ENCODE measurements around the gene MIA.
"Not testable (repeated sequence)": the region's sequence is repeated elsewhere in the genome, so short reads cannot be mapped to it uniquely, and the experiment has no call there.

The MIA gene

GRCh38 chr19:40808021-40808325, 32.7 kb downstream of the MIA start:
- no peak for DNase-seq (ENCODE audit: low read depth, low spot score)
- TF ChIP-seq CTCF (IDR thresholded peaks at IDR 0.05; ENCODE audit: insufficient read depth, low read length, missing control alignments) = no peak
- H3K4me3 ChIP-seq (ENCODE audit: low read depth, low read length) = no peak overlapping the region
- ChIA-PET CTCF (interaction anchor here (0.8 to 5.6 kb wide), 7 partner anchors 12 to 174 kb away, joined by 3 to 58 read pairs (median 6); partner anchors contain the start of gene RAB4B), POLR2A (no interaction called here)

- DNase-seq (ENCODE audit: low read depth, low spot score) = no peak
- no peak for TF ChIP-seq CTCF (IDR thresholded peaks at IDR 0.05; ENCODE audit: insufficient read depth, low read length, missing control alignments)
- CTCF ChIA-PET = interaction anchor here (0.8 to 5.6 kb wide), 5 partner anchors 11 to 174 kb away, joined by 3 to 58 read pairs (median 3); no protein-coding TSS in a partner anchor
- POLR2A ChIA-PET = no interaction called here
- H3K4me3 ChIP-seq (ENCODE audit: low read depth, low read length) = no peak overlapping the region
Observed at GRCh38 chr19:40808497-40808896, 33.2 kb downstream of the MIA start.

GRCh38 chr19:40809358-40810086, 34.2 kb downstream of the MIA start:
- H3K4me3 ChIP-seq (ENCODE audit: low read depth, low read length) = no peak overlapping the region
- DNase-seq (ENCODE audit: low read depth, low spot score) = no peak
- TF ChIP-seq CTCF (IDR thresholded peaks at IDR 0.05; ENCODE audit: insufficient read depth, low read length, missing control alignments) = no peak
- CTCF ChIA-PET = interaction anchor here (0.9 to 5.6 kb wide), 3 partner anchors 9 to 175 kb away, joined by 3 to 58 read pairs (median 4); no protein-coding TSS in a partner anchor
- POLR2A ChIA-PET = interaction anchor here (0.6 kb wide), 1 partner anchor 149 kb away, joined by 4 read pairs; no protein-coding TSS in a partner anchor

- ChIA-PET POLR2A (no interaction called here), CTCF (no interaction called here)
- DNase-seq (ENCODE audit: low read depth, low spot score) = no peak
- no peak for TF ChIP-seq CTCF (IDR thresholded peaks at IDR 0.05; ENCODE audit: insufficient read depth, low read length, missing control alignments)
- H3K4me3 ChIP-seq (ENCODE audit: low read depth, low read length) = no peak overlapping the region
Observed at GRCh38 chr19:40810160-40810559, 34.8 kb downstream of the MIA start.

- POLR2A ChIA-PET; DNase-seq (ENCODE audit: low read depth, low spot score): not testable (repeated sequence)
- H3K4me3 ChIP-seq (ENCODE audit: low read depth, low read length) = peak overlapping the region; percentile 53
- CTCF ChIA-PET = interaction anchor here (1.0 to 1.2 kb wide), 2 partner anchors 10 to 149 kb away, joined by 4 to 8 read pairs; no protein-coding TSS in a partner anchor
Observed at GRCh38 chr19:40810649-40811408, 35.5 kb downstream of the MIA start.

- POLR2A ChIA-PET = no interaction called here
- no peak overlapping the region; the same call in 1 of the 2 replicates for H3K4me3 ChIP-seq (ENCODE audit: low read depth, low read length)
- DNase-seq (ENCODE audit: low read depth, low spot score) = no peak
- CTCF ChIA-PET = interaction anchor here (1.0 to 1.5 kb wide), 3 partner anchors 9 to 150 kb away, joined by 4 to 8 read pairs (median 4); no protein-coding TSS in a partner anchor
- no peak for TF ChIP-seq CTCF (IDR thresholded peaks at IDR 0.05; ENCODE audit: insufficient read depth, low read length, missing control alignments)
Observed at GRCh38 chr19:40811478-40812341, 36.4 kb downstream of the MIA start.

GRCh38 chr19:40812571-40812970, 37.2 kb downstream of the MIA start:
- POLR2A ChIA-PET; DNase-seq (ENCODE audit: low read depth, low spot score); H3K4me3 ChIP-seq (ENCODE audit: low read depth, low read length): not testable (repeated sequence)
- CTCF ChIA-PET = interaction anchor here (1.0 to 1.5 kb wide), 2 partner anchors 10 to 150 kb away, joined by 3 to 4 read pairs; no protein-coding TSS in a partner anchor
